GM12873 (cell line): Measurements from ENCODE around the gene SNAPIN.

ENCODE experiments used
- CTCF ChIP-seq: IDR thresholded peaks from 2 replicates; pipeline ENCODE4 v1.5.1; 2012; ENCODE audit warnings: low read depth, mild to moderate bottlenecking, moderate library complexity, low read length, control low read depth; ENCODE audit not compliant: insufficient read depth; ENCODE audit errors: missing control alignments

SNAPIN gene

GRCh38 chr1:153627715-153628626 is 30.5 kb upstream of the SNAPIN start, which contains the start of gene S100A1:
Gene S100A1, plus strand, starts transcription at chr1:153628434. Its CDS starts 2,088 bp downstream, at chr1:153630522.
- no peak for TF ChIP-seq CTCF

DNA sequence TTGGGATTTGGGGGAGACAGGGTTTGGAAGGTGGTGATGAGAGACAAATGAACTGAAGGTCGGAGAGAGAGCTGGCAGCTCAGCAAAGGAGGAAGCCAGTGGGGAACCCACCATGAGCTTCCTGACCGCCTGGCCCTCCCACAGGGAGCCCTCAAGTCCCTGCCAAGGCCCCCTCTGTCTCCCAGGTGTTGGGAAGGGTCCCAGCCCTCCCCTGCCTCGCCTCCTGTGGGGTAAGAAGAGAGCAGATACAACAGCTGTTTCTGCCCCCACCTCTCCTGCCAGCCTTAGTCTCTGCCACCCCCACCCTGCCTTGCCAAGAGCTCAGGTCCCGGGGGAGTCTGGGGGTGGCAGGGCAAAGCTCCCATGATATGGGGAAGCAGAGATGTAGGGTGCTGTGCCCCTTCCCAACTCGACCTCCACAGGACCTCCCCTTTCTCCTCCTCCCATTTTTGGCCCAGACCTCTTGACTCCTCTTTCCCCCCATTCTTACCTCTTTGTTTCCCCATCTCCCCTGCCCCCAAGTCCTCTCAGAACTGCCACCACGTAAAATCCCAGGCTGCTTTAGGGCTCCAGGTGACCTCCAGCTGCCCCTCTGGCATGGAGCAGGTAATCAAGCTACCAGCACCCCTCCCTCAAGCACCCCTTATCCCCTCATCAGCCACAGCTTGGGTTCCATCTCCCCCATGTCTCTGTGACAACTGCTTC is 29.7 kb upstream of the SNAPIN start:
- TF ChIP-seq CTCF: no peak

DNA sequence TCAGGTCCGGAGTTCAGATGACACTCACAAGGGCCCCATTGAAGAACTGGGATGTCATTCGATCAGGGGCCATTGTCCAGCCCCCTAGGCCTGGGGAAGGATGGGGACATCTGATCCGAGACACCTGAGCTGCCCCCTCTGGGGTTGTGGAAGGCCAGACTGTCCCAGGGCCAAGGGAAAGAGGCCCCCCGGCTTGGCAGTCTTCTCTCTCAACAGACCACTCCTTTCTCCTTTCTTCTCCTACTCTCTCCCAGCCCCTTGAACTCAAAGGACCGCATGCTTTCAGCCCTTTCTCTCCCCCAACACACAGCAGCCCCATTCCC is 29.2 kb upstream of the SNAPIN start:
- TF ChIP-seq CTCF: no peak

GRCh38 chr1:153629971-153630370 is 28.5 kb upstream of the SNAPIN start:
- TF ChIP-seq CTCF: no peak

- no peak for TF ChIP-seq CTCF
Measured at GRCh38 chr1:153630384-153630783, 28.1 kb upstream of the SNAPIN start.

DNA sequence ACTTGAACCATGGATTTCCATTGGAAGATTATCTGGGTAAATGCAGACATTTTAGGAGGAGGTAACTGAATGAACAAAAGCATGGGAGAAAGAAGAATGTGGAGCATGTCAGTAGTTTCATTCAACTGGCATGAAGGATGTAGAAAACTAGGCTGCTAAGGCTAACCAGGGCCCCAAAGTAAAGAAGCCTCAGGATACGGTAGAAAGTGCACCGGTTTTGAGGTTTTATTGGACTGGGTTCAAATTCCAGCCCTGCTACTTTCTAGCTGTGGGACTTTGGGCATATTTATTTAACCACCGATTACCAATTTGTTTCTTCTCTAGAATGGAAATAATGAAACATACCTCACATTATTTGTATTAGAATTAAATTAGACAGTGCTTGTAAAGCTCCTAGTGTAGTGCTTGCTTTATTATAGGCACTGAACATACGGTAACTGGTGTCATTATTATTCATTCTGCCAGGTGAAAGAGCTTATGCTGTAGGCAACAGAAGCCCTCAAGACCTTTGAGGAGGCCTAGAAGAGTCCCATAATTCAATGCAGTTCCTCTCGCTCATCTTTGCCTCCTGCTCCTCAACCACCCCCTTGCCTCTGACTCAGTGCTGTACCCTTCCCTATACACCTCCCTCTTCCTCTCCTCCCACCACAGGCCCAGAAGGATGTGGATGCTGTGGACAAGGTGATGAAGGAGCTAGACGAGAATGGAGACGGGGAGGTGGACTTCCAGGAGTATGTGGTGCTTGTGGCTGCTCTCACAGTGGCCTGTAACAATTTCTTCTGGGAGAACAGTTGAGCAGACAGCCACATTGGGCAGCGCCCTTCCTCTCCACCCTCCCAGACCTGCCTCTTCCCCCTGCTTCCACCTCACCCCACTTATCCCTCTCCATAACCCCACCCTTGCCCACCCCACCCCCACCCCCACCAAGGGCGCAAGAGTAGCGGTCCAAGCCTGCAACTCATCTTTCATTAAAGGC is 27.2 kb upstream of the SNAPIN start:
- no peak for TF ChIP-seq CTCF
